Sigmoid colon (tissue), 7 donors: ENCODE results near the gene ALKBH3. TPM values are rescaled to one million over a fixed set of nuclear protein-coding genes. Genes with fewer than 3 reads are reported as not detected.

Experiments
- DNase-seq: peaks from one replicate; pipeline ENCODE4 v3.0.0-alpha.2; 2019
- H3K27ac ChIP-seq, 4 donors: fragments of 200-600 bp; sonication (generic); one replicate each; pipeline ENCODE4 v1.5.1; 2016 to 2019; ENCODE audit warnings: mild to moderate bottlenecking in 1 of 4
- H3K27me3 ChIP-seq, 3 donors: fragments of 200-600 bp; sonication (generic); one replicate each; pipeline ENCODE4 v1.5.1; 2019; ENCODE audit warnings: mild to moderate bottlenecking in 1 of 3
- H3K36me3 ChIP-seq, 4 donors: fragments of 200-600 bp; sonication (generic); one replicate each; pipeline ENCODE4 v1.5.1; 2016 to 2019
- H3K4me1 ChIP-seq, 4 donors: fragments of 200-600 bp; sonication (generic); one replicate each; pipeline ENCODE4 v1.5.1; 2017 to 2019
- H3K4me3 ChIP-seq, 4 donors: fragments of 200-600 bp; sonication (generic); one replicate each; pipeline ENCODE4 v1.5.1; 2017 to 2019; ENCODE audit warnings: mild to moderate bottlenecking in 2 of 4, moderate library complexity in 1 of 4
- H3K9me3 ChIP-seq, 4 donors: fragments of 200-600 bp in 3 of 4; sonication (generic) in 3 of 4; one replicate each; pipeline versions ENCODE4 v1.5.1 to v1.6.1; 2013 to 2019
- EP300 ChIP-seq, 4 donors: sonication (generic); formaldehyde crosslinking; IDR thresholded peaks; one replicate each; pipeline ENCODE4 v1.6.1; 2017; ENCODE audit warnings: antibody characterized with exemption in 4 of 4
- POLR2A ChIP-seq, 2 donors: fragments of 450-650 bp; IDR thresholded peaks; one replicate each; pipeline ENCODE4 v1.6.1; 2016; ENCODE audit warnings: antibody characterized with exemption in 2 of 2, mild to moderate bottlenecking in 2 of 2, moderate library complexity in 2 of 2
- POLR2AphosphoS5 ChIP-seq, 4 donors: sonication (generic); formaldehyde crosslinking; IDR thresholded peaks; one replicate each; pipeline ENCODE4 v1.6.1; 2017; ENCODE audit warnings: antibody characterized with exemption in 4 of 4
- WGBS, 2 donors: extraction: QIAGEN DNeasy Blood & Tissue Kit; methylation state at CpG; one replicate each; pipeline ENCODE4 v1.1.7; 2013; 5-methylcytosine and 5-hydroxymethylcytosine counted together
- intact Hi-C: fragments of 100-400 bp; cut with DNase I; formaldehyde crosslinking; loops from one replicate; pipeline ENCODE4 v1.15.1; 2023
- polyA plus RNA-seq, 3 donors: library from polyadenylated mRNA; stranded (reverse); fragments of 200-250 nt; gene quantifications; one replicate each; pipeline ENCODE4 v1.2.3, GENCODE V29; 2013
- total RNA-seq, 4 donors: library from RNA; depleted of rRNA; stranded (reverse); fragments of >200 nt; gene quantifications; one replicate each; pipeline ENCODE4 v1.1.0, GENCODE V29; 2016
- TF ChIP-seq, protein P1 (sequence below), 4 experiments: fragments of 450-650 bp in 3 of 4; fragments of 200-600 bp in 1 of 4; IDR thresholded peaks; one replicate each; pipeline ENCODE4 v1.5.1; 2016 to 2019; ENCODE audit warnings: antibody characterized with exemption in 4 of 4, mild to moderate bottlenecking in 3 of 4, moderate library complexity in 2 of 4
- donor health status: healthy with polysubstance abuse.
- donor health status: Bipolar disorder and iron deficiency.
- donor health status: healthy.

Gene ALKBH3
- total and polyA plus RNA-seq, 7 donors, result 15.7 to 31.2 (median 27.3) TPM

DNA sequence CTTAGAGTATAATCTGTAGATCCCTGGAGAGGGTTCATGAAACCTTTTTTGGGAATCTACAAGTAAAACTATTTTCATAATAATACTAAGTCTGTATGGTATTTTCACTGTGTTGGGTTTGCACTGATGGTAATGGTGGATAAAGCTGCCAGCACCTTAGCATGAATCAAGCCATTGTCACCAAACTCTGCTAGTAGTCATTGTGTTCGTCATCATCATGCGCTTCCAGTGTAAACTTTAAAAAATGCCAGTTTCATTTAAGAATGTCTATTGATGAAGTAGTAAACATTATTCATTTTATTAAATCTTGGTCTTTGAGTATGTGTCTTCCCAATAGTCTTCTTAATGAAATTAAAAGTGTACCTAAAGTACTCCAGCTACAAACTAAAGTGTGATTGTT lies 15.0 kb downstream of the ALKBH3 start:
- H3K4me1 ChIP-seq, result no peaks in the 10 kb centered on the region
- no peaks in the 10 kb centered on the region for H3K9me3 ChIP-seq
- H3K4me3 ChIP-seq, result no peak overlapping the region
- intact Hi-C loops, result no loop called here
- H3K27me3 ChIP-seq, result no peaks in the 10 kb centered on the region
- TF ChIP-seq, protein P1, sequence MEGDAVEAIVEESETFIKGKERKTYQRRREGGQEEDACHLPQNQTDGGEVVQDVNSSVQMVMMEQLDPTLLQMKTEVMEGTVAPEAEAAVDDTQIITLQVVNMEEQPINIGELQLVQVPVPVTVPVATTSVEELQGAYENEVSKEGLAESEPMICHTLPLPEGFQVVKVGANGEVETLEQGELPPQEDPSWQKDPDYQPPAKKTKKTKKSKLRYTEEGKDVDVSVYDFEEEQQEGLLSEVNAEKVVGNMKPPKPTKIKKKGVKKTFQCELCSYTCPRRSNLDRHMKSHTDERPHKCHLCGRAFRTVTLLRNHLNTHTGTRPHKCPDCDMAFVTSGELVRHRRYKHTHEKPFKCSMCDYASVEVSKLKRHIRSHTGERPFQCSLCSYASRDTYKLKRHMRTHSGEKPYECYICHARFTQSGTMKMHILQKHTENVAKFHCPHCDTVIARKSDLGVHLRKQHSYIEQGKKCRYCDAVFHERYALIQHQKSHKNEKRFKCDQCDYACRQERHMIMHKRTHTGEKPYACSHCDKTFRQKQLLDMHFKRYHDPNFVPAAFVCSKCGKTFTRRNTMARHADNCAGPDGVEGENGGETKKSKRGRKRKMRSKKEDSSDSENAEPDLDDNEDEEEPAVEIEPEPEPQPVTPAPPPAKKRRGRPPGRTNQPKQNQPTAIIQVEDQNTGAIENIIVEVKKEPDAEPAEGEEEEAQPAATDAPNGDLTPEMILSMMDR (IDR thresholded peaks at IDR 0.05), result no peak
- no peak for TF ChIP-seq POLR2A (IDR thresholded peaks at IDR 0.05)
- no peak for TF ChIP-seq POLR2AphosphoS5 (IDR thresholded peaks at IDR 0.05)
- no peak for TF ChIP-seq EP300 (IDR thresholded peaks at IDR 0.05)
- H3K27ac ChIP-seq, result no peak overlapping the region
- DNase-seq, result no peak
- WGBS, 2 donors, result 93 to 97% methylated on average over 2 of the region's 2 CpGs
- H3K36me3 ChIP-seq, result peaks cover 9 to 96% (median 37%) of the 10 kb centered on the region in 4 donors

DNA sequence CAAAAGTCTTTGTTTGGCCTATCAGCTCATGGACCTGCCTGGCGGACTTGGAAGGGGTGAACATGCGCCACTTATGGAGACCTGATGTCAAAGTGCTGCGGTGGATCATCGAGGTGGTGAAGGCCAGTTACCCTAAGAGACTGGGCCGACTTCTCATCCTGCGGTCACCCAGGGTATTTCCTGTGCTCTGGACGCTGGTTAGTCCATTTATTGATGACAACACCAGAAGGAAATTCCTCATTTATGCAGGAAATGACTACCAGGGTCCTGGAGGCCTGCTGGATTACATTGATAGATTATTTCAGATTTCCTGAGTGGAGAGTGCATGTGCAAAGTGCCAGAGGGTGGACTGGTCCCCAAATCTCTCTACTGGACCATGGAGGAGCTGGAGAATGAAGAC lies 17.9 kb downstream of the ALKBH3 start:
- Histone ChIP-seq H3K4me3 (no peak overlapping the region), H3K36me3 (peaks cover 8 to 96% (median 37%) of the 10 kb centered on the region in 4 donors), H3K9me3 (no peaks in the 10 kb centered on the region), H3K4me1 (no peaks in the 10 kb centered on the region), H3K27ac (no peak overlapping the region), H3K27me3 (no peaks in the 10 kb centered on the region)
- TF ChIP-seq POLR2A (IDR thresholded peaks at IDR 0.05) (no peak), POLR2AphosphoS5 (IDR thresholded peaks at IDR 0.05) (no peak), EP300 (IDR thresholded peaks at IDR 0.05) (no peak)
- TF ChIP-seq, protein P1 (IDR thresholded peaks at IDR 0.05), result no peak
- intact Hi-C loops, result no loop called here
- WGBS, 2 donors, result 94 to 95% methylated on average over 7 of the region's 7 CpGs
- no peak for DNase-seq

GRCh38 chr11:43899094-43899493 lies 18.5 kb downstream of the ALKBH3 start:
- Histone ChIP-seq H3K9me3 (no peaks in the 10 kb centered on the region), H3K4me1 (no peaks in the 10 kb centered on the region), H3K36me3 (peaks cover 8 to 95% (median 39%) of the 10 kb centered on the region in 4 donors), H3K27ac (no peak overlapping the region), H3K4me3 (no peak overlapping the region), H3K27me3 (no peaks in the 10 kb centered on the region)
- intact Hi-C loops, result no loop called here
- 89 to 90% methylated on average over 13 of the region's 13 CpGs for WGBS, 2 donors
- no peak for DNase-seq
- TF ChIP-seq POLR2A (IDR thresholded peaks at IDR 0.05) (no peak), EP300 (IDR thresholded peaks at IDR 0.05) (no peak), POLR2AphosphoS5 (IDR thresholded peaks at IDR 0.05) (no peak)
- TF ChIP-seq, protein P1 (IDR thresholded peaks at IDR 0.05), result no peak

DNA sequence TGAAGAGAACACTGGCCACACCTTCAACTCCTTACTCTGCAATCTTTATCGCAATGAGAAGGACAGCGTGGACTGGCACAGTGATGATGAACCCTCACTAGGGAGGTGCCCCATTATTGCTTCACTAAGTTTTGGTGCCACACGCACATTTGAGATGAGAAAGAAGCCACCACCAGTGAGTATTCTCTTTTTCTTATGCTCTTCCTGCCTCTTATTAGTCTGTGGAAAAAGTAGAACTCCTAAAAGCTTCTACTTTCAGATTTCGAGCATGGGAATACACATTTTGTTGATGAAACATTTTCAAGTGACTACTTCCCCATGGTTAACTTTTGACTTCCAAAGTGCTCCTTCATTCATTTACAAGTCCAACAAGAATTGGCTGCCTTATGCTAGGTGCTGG lies 20.9 kb downstream of the ALKBH3 start:
- H3K9me3 ChIP-seq, result no peaks in the 10 kb centered on the region
- peaks cover 0 to 10% (median 0%) of the 10 kb centered on the region in 4 donors for H3K4me1 ChIP-seq
- WGBS, 2 donors, result 97% methylated on average over 4 of the region's 4 CpGs
- peaks cover 8 to 71% (median 37%) of the 10 kb centered on the region in 4 donors for H3K36me3 ChIP-seq
- no peak overlapping the region for H3K4me3 ChIP-seq
- TF ChIP-seq, protein P1 (IDR thresholded peaks at IDR 0.05), result no peak
- TF ChIP-seq POLR2AphosphoS5 (IDR thresholded peaks at IDR 0.05) (no peak), EP300 (IDR thresholded peaks at IDR 0.05) (no peak), POLR2A (IDR thresholded peaks at IDR 0.05) (no peak)
- H3K27ac ChIP-seq, result no peak overlapping the region
- DNase-seq, result no peak
- no peaks in the 10 kb centered on the region for H3K27me3 ChIP-seq
- intact Hi-C loops, result no loop called here

DNA sequence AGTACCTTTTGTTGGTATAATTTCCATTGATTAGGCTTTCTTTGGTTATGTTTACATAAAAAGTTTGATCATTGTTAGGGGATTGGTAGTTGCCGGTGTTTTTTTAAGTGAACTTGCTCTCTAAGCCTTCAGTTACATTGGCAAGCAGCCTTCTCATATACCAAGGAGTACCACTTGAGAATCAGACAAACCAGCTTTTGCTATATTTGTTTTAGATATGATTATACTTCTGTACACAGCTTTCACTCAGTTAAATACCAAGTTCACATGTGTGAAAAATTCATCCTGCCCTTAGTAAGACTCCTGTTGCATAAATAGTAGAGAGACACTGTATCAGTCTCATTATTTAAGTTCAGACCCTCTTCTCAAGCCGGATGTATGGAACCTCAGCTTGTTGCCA lies 22.4 kb downstream of the ALKBH3 start:
- DNase-seq, result no peak
- Histone ChIP-seq H3K27ac (no peak overlapping the region), H3K9me3 (no peaks in the 10 kb centered on the region), H3K4me1 (peaks cover 0 to 10% (median 0%) of the 10 kb centered on the region in 4 donors), H3K4me3 (no peak overlapping the region), H3K27me3 (no peaks in the 10 kb centered on the region), H3K36me3 (peaks cover 8 to 55% (median 32%) of the 10 kb centered on the region in 4 donors)
- WGBS, 2 donors, result 90 to 96% methylated on average over 2 of the region's 2 CpGs
- TF ChIP-seq POLR2AphosphoS5 (IDR thresholded peaks at IDR 0.05), result no peak
- no peak for TF ChIP-seq POLR2A (IDR thresholded peaks at IDR 0.05)
- TF ChIP-seq EP300 (IDR thresholded peaks at IDR 0.05), result no peak
- TF ChIP-seq, protein P1 (IDR thresholded peaks at IDR 0.05), result no peak
- intact Hi-C loops, result no loop called here
